ENCODE results near the gene RBM38. TPM values are rescaled to one million over a fixed set of nuclear protein-coding genes. Genes with fewer than 3 reads are reported as not detected.

RBM38 gene
- total and polyA plus RNA-seq, 9 of the 15 experiments (the other 6 are each of a cell fraction or from before 2014, with no cell fraction given) = 0.28 to 82.4 (median 33.2) TPM

DNA sequence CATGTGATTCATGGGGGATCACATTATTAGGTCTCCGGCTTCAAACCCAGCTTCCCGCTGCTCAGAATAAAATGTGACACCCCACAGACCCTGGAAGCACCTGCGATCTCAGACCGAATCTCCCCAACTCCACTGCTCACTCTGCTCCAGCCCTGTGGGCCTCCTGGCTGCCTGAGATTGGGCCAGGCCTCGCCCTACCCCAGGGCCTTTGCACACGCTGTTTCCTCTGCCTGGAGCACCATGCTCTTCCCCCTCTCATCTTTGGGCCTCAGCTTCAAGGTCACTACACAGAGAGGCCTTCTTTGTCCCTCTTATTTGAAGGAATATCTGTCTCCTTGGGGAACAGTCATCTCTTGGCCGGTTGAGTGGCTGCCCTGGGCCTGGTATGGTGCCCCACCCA is 48.8 kb downstream of the RBM38 start (continued):
- TF ChIP-seq, protein P1, sequence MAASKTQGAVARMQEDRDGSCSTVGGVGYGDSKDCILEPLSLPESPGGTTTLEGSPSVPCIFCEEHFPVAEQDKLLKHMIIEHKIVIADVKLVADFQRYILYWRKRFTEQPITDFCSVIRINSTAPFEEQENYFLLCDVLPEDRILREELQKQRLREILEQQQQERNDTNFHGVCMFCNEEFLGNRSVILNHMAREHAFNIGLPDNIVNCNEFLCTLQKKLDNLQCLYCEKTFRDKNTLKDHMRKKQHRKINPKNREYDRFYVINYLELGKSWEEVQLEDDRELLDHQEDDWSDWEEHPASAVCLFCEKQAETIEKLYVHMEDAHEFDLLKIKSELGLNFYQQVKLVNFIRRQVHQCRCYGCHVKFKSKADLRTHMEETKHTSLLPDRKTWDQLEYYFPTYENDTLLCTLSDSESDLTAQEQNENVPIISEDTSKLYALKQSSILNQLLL (CRISPR knock-in tag; IDR thresholded peaks at IDR 0.05; ENCODE audit: borderline replicate concordance) = no peak
- TF ChIP-seq KDM1A (IDR thresholded peaks at IDR 0.05) (peak; percentile 45 to 67), ZFP1 (CRISPR knock-in tag; IDR thresholded peaks at IDR 0.05) (no peak), SMAD3 (CRISPR knock-in tag; conservative IDR thresholded peaks at IDR 0.05) (no peak), BCOR (IDR thresholded peaks at IDR 0.05) (peak; percentile 84), SIN3B (IDR thresholded peaks at IDR 0.05; ENCODE audit: low read depth) (no peak), HMG20A (CRISPR knock-in tag; conservative IDR thresholded peaks at IDR 0.05) (no peak), SMARCA5 (IDR thresholded peaks at IDR 0.05) (peak; percentile 41; the same call in 1 of the 2 replicates)
- TF ChIP-seq, protein P2, sequence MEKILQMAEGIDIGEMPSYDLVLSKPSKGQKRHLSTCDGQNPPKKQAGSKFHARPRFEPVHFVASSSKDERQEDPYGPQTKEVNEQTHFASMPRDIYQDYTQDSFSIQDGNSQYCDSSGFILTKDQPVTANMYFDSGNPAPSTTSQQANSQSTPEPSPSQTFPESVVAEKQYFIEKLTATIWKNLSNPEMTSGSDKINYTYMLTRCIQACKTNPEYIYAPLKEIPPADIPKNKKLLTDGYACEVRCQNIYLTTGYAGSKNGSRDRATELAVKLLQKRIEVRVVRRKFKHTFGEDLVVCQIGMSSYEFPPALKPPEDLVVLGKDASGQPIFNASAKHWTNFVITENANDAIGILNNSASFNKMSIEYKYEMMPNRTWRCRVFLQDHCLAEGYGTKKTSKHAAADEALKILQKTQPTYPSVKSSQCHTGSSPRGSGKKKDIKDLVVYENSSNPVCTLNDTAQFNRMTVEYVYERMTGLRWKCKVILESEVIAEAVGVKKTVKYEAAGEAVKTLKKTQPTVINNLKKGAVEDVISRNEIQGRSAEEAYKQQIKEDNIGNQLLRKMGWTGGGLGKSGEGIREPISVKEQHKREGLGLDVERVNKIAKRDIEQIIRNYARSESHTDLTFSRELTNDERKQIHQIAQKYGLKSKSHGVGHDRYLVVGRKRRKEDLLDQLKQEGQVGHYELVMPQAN (IDR thresholded peaks at IDR 0.05; ENCODE audit: borderline replicate concordance) = no peak
- TF ChIP-seq, protein P3, sequence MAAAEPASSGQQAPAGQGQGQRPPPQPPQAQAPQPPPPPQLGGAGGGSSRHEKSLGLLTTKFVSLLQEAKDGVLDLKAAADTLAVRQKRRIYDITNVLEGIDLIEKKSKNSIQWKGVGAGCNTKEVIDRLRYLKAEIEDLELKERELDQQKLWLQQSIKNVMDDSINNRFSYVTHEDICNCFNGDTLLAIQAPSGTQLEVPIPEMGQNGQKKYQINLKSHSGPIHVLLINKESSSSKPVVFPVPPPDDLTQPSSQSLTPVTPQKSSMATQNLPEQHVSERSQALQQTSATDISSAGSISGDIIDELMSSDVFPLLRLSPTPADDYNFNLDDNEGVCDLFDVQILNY (CRISPR knock-in tag; IDR thresholded peaks at IDR 0.05) = no peak
- TF ChIP-seq, protein P4, sequence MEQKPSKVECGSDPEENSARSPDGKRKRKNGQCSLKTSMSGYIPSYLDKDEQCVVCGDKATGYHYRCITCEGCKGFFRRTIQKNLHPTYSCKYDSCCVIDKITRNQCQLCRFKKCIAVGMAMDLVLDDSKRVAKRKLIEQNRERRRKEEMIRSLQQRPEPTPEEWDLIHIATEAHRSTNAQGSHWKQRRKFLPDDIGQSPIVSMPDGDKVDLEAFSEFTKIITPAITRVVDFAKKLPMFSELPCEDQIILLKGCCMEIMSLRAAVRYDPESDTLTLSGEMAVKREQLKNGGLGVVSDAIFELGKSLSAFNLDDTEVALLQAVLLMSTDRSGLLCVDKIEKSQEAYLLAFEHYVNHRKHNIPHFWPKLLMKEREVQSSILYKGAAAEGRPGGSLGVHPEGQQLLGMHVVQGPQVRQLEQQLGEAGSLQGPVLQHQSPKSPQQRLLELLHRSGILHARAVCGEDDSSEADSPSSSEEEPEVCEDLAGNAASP (IDR thresholded peaks at IDR 0.05) = no peak
